AG04450 (cell line): ENCODE measurements around the gene CCDC66. TPM values are rescaled to one million over a fixed set of nuclear protein-coding genes. Genes with fewer than 3 reads are reported as not detected.

Experiments
- CTCF ChIA-PET: fragments of 300-600, 350-600 bp; formaldehyde crosslinking; extraction: SDS; loops from one replicate; lab custom pipeline; 2022; ENCODE audit warnings: antibody characterized with exemption, inconsistent platforms; lab: Charles Lee
- POLR2A ChIA-PET: fragments of 350-600 bp; formaldehyde crosslinking; extraction: SDS; loops from one replicate; lab custom pipeline; 2021; ENCODE audit warnings: antibody characterized with exemption, inconsistent platforms; lab: Yijun Ruan, JAX
- DNase-seq: peaks from one replicate; pipeline ENCODE4 v3.0.0-alpha.2; 2011; ENCODE audit warnings: low read depth, low spot score
- H3K27ac ChIP-seq: one replicate; pipeline ENCODE4 v1.5.1; 2012; ENCODE audit warnings: low read depth, low read length, control low read depth
- H3K27me3 ChIP-seq: one replicate; pipeline ENCODE4 v1.6.0; 2012; ENCODE audit warnings: low read length; ENCODE audit not compliant: control insufficient read depth, insufficient read depth
- H3K4me3 ChIP-seq: 2 replicates; pipeline ENCODE4 v1.5.1; 2011; ENCODE audit warnings: mild to moderate bottlenecking, low read depth, low read length, control low read depth
- H3K9me3 ChIP-seq: 2 replicates; pipeline ENCODE4 v1.5.1; 2012; ENCODE audit warnings: low read length; ENCODE audit not compliant: control insufficient read depth, insufficient read depth
- polyA plus RNA-seq: library from polyadenylated mRNA; depleted of rRNA; stranded (reverse); fragments of >200 nt; gene quantifications from 2 replicates; pipeline ENCODE4 v1.2.3, GENCODE V29; 2011
- TF ChIP-seq, protein P1 (sequence below): IDR thresholded peaks from 2 replicates; pipeline ENCODE4 v1.5.1; 2011; ENCODE audit warnings: low read depth, low read length, control low read depth, inconsistent platforms

CCDC66 gene
- polyA plus RNA-seq, 1 experiment = 12.9 TPM

DNA sequence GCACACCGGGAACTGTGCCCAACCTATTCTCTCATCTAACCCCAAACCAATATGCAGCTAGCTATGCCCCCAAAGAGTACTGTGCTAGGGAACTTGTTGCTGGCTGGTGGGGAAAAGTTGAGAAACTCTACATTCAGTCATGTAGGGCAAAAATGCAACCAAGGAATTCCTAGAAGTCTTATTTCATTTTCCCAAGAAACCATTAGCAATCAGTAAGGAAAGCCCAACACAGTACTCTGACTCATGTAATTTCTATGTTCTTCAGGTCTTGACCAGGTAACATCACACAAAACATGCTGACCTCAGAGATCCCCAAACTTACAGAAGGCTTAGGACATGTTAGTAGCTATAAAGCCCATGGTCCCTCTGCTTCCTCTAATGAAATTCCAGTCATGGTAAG lies 74.0 kb downstream of the CCDC66 start:
- Histone ChIP-seq H3K4me3 (no peak overlapping the region), H3K27me3 (no peaks in the 10 kb centered on the region), H3K9me3 (no peaks in the 10 kb centered on the region), H3K27ac (no peak overlapping the region)
- DNase-seq = no peak
- POLR2A ChIA-PET = no interaction called here
- TF ChIP-seq, protein P1, sequence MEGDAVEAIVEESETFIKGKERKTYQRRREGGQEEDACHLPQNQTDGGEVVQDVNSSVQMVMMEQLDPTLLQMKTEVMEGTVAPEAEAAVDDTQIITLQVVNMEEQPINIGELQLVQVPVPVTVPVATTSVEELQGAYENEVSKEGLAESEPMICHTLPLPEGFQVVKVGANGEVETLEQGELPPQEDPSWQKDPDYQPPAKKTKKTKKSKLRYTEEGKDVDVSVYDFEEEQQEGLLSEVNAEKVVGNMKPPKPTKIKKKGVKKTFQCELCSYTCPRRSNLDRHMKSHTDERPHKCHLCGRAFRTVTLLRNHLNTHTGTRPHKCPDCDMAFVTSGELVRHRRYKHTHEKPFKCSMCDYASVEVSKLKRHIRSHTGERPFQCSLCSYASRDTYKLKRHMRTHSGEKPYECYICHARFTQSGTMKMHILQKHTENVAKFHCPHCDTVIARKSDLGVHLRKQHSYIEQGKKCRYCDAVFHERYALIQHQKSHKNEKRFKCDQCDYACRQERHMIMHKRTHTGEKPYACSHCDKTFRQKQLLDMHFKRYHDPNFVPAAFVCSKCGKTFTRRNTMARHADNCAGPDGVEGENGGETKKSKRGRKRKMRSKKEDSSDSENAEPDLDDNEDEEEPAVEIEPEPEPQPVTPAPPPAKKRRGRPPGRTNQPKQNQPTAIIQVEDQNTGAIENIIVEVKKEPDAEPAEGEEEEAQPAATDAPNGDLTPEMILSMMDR = no peak
- CTCF ChIA-PET = no interaction called here

DNA sequence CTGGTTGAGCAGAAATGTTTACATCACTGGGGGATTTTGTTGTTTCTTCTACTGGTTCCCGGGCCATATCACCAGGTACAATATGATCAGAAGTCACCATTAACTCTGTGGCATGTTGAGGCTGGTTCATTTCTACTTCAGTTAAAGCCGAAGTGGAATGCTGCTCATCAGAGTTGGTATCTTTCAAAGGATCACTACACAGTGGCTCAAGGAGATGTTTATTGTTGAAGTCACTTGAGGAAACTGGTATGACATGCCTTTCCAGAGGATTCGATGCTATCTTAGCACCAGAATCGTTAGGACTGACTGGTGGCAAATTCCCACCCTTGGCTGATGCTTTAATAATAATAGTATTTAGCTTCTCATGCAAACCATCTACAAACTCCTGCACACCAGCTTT lies 76.2 kb downstream of the CCDC66 start:
- TF ChIP-seq, protein P1 = no peak
- ChIA-PET CTCF (no interaction called here), POLR2A (no interaction called here)
- no peak for DNase-seq
- H3K4me3 ChIP-seq = no peak overlapping the region
- H3K27ac ChIP-seq = no peak overlapping the region
- no peaks in the 10 kb centered on the region for H3K9me3 ChIP-seq
- H3K27me3 ChIP-seq = no peaks in the 10 kb centered on the region

DNA sequence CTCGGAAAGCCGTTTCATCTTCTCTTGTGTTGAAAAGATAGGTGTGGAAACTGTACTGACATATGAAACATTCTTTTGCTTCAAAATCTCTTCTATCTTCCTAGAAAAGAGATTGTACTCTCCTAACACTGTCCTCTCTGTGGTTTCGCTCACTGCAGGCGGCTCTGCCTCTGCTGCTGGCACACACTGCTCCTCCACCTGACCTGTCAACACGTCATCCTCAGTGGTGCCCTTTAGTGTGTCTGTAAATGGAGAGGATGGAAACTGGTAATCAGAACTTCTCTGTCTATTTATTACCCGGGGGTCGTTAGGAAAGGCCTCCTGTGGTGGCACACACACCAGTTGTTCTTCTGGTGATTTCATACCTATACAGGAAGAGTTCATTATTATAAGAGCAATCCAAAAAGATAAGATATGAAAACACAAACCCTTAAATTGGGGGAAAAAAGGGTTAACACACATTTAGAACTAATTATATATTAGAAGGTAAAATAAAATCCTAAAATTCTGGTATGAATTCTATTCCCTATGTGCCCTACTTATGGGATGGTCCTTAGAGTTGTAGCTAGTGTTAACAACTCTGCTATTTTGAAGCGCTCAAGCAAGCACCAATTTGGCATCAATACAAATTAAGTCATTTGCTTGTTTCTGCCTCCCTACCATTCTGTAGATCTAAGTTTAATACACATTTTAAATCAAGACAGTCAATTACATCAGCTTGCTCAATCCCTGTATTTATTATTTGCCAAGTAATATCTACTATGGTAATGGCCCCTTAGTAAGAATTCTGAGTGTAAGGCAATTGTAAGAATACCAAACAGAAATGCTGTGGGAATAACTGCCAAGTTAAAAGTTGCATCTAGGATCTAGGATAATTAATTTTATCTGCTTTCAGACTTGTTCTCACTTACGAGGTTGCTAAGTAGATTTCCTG lies 76.9 kb downstream of the CCDC66 start:
- no peak for DNase-seq
- H3K27ac ChIP-seq = no peak overlapping the region
- CTCF ChIA-PET = no interaction called here
- H3K27me3 ChIP-seq = no peaks in the 10 kb centered on the region
- POLR2A ChIA-PET = no interaction called here
- TF ChIP-seq, protein P1 = no peak
- no peak overlapping the region for H3K4me3 ChIP-seq
- H3K9me3 ChIP-seq = no peaks in the 10 kb centered on the region

DNA sequence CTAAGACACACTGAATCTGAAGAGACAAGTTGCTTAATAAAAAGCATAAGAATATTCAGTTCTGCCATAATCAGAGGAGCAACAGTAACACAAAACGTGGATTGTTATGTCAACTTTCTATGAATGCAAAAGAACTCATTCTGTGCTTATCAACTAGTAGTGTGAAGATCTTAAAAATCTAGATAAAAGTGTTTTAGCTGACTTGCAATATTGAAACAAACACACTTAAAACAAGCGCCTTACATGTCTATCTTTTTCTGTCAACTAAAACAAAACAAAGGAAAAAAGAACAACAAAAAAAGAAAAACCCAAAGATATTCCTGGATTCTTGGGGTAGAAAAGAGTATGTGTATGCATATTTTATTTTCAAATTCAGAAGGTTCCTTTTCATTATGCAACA lies 88.4 kb downstream of the CCDC66 start:
- no peak overlapping the region for H3K4me3 ChIP-seq
- TF ChIP-seq, protein P1 = no peak
- ChIA-PET POLR2A (no interaction called here), CTCF (no interaction called here)
- no peaks in the 10 kb centered on the region for H3K27me3 ChIP-seq
- DNase-seq = no peak
- H3K27ac ChIP-seq = no peak overlapping the region
- H3K9me3 ChIP-seq = no peaks in the 10 kb centered on the region

DNA sequence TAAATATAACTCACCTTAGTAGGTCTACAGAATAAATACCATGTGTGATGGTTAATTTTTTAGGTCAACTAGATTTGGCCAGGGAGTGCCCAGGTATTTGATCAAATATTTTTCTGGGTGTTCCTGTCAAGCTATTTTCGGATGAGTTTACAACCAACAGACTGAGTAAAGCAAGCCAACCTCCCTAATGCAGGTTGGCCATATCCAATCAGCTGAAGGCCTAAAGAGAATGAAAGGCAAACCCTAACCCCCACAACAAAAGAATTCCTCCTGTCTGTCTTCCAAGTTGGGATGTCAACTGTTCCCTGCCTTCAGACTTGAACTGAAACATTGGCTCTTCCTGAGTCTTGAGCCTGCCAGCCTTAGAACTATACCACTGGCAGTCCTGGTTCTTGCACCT lies 97.5 kb downstream of the CCDC66 start:
- H3K27me3 ChIP-seq = no peaks in the 10 kb centered on the region
- no peak for DNase-seq
- ChIA-PET CTCF (no interaction called here), POLR2A (no interaction called here)
- H3K4me3 ChIP-seq = no peak overlapping the region
- TF ChIP-seq, protein P1 = no peak
- H3K27ac ChIP-seq = no peak overlapping the region
- no peaks in the 10 kb centered on the region for H3K9me3 ChIP-seq
